Bone marrow (tissue), 2 donors: ENCODE measurements around the gene C11orf71.

Experiments used
- DNase-seq, 2 donors: peaks; one replicate each; lab custom pipeline; 2025; lab: John Stamatoyannopoulos, UW

Gene C11orf71, protein sequence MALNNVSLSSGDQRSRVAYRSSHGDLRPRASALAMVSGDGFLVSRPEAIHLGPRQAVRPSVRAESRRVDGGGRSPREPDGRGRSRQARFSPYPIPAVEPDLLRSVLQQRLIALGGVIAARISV

DNA sequence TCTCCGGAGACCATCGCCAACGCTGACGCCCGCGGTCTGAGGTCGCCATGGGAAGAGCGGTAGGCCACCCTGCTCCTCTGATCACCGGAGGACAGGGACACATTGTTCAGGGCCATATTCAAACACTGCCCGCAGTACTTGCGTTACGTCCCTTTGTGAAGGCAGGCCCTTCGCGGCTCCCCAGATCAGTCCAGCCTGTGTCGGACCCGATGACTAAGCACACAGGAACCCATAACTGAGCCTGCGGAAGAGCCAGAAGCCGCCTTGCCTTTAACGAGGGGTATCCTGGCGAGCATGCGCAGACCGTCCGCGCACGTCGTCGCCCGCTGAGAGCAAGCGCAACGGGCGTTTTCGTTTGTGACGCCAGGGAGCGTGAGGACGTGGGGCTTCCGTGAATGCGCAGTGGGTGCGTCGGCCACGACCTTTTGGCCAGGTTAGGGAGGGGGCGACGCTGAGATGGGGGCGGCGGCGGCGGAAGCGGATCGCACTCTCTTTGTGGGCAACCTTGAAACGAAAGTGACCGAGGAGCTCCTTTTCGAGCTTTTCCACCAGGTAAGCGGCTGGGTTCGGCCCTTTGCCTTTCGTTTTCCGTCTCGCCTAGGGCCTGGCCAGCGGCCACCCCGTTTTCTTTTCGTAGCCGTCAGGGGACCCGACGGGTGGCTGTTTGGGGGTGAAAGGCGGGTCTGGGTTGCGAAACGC lies at the start of gene C11orf71, which contains the start of gene RBM7:
Gene C11orf71 (minus strand): TSS at position 296 of the 699 bp plus-strand sequence. CDS start 180 bp downstream, at position 116.
Gene RBM7 (plus strand): TSS at position 451 of the 699 bp plus-strand sequence. CDS start 6 bp downstream, at position 457.
- DNase-seq, result peak; percentile 90 to 96

DNA sequence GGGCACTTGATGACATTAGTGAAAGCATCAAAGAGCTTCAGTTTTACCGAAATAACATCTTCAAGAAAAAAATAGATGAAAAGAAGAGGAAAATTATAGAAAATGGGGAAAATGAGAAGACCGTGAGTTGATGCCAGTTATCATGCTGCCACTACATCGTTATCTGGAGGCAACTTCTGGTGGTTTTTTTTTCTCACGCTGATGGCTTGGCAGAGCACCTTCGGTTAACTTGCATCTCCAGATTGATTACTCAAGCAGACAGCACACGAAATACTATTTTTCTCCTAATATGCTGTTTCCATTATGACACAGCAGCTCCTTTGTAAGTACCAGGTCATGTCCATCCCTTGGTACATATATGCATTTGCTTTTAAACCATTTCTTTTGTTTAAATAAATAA lies 49.5 kb upstream of the C11orf71 start:
- DNase-seq, result no peak

DNA sequence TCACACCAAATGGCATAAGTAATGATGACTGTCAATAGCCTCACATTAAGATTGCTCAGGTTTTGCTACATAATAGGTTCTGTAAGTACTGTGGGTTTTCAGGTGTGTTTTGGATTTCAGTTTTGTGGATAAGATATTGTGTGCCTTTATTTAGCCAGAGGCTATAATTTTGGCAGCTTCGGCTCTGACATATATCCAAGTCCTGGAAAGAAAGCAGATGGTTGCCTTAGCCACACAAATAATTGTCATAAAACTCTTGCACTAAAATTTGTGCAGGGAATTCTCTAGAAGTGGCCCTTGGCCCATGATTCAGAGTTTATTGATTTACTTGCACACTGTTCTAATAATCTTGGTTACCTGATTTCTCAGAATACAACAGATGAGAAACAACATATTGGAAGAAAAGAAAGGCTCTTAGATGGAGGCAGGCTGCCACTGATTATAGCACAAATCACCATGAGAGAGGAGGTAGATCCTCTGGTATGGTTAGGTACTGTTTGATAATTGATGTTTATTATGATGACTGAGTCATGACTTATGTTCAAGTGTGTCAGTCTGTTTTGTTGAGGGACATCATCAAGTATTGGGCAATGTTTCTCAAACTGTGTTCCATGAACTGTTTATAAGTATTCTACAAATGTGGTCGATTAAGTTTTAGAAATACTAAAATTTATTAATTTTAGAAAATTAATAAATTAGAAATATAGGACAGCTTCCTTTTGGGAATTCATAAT lies 48.6 kb upstream of the C11orf71 start:
- DNase-seq, result no peak

DNA sequence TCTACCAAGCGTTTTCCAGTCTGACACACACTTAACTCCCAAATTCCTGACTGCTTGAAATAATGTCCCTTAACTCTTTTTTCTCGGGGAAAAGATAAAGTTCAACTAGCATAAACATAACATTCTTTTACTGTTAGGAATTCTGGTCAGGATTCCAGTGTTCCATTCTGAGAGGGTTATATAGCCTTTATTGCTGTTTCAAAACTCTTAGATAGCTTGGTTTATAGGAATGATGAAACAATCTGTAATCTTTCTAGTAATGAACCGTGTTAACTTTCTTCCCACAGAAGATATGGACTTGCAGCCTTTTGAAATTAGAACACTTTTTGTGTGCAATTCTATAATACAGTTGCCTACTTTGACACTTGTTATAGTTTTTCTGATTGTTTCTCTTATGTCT lies 47.6 kb upstream of the C11orf71 start:
- DNase-seq, result no peak

DNA sequence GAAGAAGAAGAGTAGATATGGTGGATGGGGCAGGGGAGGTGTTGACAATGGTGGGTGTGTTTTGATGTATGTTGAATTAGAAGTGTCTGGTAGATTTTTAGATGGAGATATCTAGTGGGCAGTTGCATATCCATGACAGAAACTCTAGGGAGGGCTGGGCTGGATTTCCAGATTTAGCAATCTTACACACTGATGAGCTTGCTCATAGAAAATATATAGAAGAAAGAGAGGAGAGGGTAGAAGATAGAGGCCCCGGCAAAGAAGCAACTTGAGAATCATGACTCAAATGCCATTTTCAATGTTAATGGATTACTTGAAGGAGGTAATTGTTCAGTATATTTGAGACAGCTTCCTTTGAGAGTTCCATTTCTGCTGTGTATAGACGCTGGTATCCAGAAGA lies 47.1 kb upstream of the C11orf71 start:
- DNase-seq, result no peak

DNA sequence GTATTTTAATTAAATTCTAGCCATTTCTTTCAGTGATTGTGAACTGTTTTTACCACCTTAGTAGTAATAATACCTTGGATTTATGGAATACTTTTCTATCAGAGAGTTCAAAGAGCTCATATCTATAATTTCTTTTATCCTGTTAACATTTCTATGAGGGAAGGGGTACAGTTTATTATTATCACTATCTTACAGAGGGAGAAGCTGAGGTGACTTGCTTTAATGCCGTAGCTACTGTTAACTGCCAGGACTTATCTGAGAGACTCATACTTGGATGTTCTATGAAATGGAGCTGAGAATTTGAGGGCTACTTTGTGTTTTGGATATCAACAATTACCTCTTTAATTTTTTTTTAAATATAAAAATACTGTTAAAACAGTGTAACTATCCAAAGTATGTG lies 42.2 kb upstream of the C11orf71 start:
- DNase-seq, result no peak

DNA sequence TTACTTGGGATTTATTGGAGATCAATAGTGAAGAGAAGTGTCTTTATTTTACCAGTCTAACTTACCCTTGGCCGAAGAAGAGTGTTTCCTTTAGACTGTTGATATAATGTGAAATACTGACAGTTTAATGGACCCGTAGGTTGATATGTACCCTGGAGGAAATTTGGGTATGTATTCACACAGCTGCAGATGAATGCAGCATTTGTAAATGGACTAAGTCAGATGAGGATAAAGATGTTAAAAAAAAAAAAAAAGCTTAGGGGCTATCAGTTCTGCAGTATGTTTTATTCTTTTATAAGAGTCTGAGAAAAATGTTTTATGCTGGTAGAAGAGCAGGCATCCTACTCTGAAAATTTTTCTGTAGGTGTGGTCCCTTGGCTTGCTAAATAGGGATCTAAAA lies 41.6 kb upstream of the C11orf71 start:
- DNase-seq, result no peak

DNA sequence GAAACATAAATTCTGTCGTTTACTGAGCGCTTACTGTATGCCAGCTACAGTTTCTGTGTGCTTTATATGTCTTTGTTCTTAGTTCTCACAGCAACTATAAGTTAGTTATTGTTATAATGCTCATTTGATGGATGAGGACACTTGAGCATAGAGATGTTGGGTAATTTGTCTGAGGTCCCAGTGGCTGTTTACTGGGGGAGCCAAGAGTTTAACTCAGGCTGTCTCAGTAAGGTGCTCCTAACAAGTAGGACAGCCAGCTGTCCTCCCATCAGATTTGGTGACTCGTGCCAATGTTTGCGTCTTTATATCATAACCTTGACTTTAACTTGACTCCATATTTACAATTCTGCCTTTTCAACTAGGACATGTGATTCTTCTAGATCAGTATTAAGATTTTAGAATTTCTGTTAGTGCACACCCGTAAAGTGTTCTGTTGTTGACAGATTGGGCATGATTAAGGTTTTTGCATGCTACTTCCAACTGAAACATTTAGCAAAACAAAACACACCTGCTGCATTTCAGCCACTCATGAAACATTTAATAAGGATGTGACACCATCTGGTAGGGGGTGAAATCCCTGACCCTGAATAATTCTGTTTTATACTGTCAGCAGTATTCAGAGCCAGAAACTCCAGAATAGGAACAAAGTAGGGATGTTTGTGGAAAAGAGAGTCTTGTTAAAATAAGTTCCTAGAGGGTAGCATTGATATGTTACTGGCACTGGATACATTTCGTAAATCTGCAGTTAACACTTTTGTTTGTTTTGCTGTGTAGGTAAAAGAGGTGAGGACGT lies 40.9 kb upstream of the C11orf71 start:
- DNase-seq, result no peak

DNA sequence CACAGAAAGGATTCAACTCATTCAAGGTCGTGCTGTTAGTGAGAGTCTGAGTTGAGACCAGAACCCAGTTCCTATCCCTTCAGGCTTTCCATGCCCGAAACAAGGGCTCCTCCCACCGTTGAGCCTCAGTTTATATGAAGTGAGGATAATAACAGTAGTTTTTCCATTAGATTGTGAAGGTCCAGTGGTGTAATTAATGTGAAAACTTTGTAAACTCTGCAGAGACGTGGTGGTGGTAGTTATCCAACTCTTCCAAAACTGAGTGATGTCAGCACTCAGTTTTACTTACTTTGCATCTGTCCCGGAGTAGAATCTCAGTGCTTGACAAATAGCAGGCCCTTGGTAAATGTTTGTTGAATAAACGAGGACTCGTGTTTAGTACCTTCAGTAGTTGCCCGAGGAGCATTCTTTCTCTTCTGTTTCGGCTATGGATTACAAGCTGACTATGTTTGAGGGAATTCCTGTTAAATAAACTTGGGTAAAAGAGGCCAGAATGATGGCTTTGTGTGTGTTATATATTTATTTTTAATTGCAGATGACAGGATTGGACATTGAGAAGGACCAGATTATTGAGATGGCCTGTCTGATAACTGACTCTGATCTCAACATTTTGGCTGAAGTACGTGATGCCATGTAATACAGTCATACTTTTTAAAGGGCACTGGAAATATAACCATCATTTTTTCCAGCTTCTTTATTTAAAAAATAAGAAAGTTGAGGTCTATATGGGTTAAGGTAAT lies 40.0 kb upstream of the C11orf71 start:
- DNase-seq, result no peak

DNA sequence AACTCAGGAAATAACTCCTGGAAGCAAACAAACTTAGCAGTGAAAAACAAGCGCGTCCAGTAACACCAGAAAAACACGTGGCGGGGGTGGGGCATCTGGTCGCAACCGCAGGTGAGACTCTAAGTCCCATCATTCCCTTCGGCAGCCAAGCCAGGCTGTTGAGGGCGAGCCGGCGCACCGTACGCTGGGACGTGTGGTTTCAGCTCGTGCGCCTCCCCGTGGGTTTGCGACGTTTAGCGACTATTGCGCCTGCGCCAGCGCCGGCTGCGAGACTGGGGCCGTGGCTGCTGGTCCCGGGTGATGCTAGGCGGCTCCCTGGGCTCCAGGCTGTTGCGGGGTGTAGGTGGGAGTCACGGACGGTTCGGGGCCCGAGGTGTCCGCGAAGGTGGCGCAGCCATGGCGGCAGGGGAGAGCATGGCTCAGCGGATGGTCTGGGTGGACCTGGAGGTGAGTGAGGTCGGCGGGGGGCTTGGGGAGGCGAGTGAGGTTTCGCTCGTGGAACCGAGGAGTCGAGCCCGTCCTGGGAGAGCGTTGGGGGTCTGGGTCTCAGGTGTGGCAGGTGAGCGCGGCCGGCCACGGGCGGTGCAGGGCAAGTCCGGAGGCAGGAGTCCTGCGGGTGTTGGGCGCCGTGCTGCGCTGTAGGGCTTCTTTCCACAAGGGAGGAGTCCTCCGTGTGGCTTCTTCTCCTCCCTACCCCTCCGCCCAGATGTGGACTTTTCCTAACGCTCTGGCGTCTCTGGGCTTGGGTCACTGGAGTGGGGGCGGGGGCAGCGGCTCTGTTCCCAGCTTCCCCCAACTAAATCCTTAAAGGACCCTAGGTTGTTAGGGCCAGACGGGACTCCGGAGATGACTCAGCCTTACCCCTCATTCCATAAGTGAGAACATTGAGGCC lies 39.2 kb upstream of the C11orf71 start, which contains the start of gene REXO2:
Gene REXO2 (plus strand): TSS at position 239 of the 892 bp plus-strand sequence. CDS start 62 bp downstream, at position 301.
- peak; percentile 65 to 94 for DNase-seq

DNA sequence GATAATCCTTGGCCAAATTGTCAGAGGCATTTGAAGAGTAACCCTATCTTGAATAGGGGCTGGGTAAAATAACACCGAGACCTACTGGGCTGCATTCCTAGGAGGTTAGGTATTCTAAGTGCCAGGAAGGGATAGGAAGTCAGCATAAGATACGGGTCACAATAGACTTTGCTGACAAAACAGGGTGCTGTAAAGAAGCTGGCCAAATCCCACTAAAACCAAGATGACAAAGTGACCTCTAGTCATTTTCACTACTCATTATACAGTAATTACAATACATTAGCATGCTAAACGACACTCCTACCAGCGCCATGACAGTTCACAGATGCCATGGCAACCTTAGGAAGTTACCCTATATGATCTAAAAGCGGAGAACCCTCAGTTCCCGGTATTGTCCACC lies 38.0 kb upstream of the C11orf71 start:
- DNase-seq, result no peak

DNA sequence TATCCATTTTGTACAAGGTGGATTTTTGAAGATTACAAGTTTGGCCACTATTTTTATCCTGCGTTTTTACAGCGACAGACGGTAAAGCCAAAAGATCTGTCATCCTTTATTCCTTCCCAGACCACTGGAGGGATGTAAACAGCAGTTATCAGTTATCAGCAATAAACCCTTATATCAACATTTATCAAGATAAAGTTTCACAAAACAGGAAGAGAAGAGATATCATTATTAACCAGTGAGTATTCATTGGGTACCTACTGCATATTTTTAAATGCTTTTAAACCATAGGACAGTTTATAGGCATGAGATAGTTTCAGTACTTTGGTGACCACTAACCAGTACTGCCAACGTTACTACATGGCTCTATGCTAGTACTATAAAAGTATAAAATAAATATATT lies 33.1 kb upstream of the C11orf71 start:
- no peak for DNase-seq

DNA sequence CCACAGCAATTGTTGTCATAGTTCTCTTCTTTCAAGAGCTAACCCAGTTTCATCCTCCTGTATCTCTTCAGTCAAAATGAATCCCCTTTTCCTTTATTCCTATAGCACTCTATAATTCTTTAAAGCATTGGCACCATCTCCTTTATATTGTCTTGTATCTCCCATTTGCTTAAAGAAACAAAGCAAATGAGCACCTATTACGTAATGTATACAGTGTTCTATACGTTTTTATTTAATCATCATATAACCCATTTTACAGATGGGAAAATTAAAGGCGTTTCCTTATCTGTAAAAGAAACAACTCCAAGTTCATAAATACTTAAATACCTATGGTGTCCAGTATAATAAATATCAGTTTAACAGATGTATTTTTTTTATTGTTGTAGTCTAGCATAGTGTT lies 32.6 kb upstream of the C11orf71 start:
- no peak for DNase-seq

DNA sequence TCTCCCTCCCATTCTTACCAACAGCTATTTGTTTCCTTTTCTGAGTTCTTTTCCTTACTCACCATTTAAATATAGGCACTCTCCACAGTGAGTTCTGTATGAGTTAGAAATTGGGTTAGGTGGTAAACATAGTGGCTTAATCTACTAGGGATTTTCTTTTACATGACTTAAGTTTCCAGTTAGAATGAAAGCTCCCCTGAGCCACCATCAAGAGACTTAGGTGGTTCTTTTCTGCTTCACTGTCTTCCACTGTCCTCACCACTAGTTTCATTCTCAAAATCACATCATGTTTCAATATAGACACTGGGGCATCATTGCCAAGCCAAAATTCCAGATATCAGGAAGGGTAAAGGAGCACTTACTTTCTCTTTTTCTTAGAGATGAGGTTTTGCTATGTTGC lies 30.0 kb upstream of the C11orf71 start:
- no peak for DNase-seq

DNA sequence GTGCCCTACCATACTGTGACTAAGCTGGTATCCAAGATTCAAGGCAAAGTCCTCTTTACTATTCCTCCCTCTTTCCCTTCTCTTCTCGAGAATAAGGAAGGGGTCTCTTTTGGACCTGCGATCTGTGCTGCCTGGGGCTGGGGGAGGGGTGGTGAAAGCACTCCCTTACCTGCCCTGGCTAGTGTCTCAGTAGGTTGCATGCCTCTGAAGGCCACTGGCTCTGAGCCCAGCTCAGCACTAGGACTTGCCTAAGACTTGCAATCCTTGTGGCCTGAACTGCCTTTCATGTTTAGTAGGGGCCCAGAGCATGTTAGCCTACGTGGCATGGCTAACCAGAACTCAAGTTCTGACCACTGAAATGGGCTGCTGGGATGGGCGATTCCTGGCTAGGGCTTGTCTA lies 26.0 kb upstream of the C11orf71 start:
- DNase-seq, result no peak

DNA sequence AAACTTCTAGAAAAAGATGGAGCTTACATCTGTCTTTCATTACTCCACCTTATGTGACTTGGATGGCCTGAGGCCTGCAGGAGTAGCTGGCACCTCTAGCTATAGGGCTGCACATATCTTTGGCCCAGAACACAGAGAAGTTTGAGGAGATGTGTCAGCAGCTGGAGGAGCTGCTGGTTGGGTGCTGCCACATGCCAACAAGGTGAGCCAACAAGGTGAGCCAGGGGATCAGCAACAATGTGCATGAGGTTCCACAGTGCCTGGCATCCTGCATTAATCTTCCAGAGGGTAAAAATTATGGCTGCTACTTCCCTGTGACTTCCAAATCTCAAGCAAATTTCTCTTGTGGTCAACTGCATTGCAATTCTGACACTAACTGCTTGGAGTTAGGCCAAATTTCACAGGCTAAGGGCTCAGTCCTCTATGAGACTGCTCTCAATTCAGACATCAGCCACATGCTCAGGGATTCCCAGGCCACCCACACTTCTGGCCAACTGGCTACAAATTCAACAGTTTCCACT lies 16.2 kb upstream of the C11orf71 start:
- DNase-seq, result no peak

DNA sequence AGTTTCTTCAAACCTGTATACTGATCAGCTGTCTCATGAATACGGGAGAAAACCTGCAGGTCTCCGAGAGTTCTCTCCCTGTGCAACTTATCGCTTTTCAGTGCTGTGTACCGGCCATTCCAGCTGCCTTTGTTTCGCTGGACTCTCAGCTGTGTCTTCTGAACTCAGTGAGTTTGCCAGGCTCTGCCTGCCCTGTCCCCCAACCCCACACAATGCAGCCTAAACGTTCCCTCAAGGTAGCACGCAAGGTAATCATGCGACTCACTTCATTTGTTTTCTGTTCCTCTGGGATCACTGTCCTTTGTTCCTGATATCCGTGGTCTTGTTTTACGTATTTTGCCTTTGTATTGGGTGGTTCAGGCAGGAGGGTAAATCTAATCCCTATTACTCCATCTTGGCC lies 13.6 kb upstream of the C11orf71 start:
- no peak for DNase-seq

DNA sequence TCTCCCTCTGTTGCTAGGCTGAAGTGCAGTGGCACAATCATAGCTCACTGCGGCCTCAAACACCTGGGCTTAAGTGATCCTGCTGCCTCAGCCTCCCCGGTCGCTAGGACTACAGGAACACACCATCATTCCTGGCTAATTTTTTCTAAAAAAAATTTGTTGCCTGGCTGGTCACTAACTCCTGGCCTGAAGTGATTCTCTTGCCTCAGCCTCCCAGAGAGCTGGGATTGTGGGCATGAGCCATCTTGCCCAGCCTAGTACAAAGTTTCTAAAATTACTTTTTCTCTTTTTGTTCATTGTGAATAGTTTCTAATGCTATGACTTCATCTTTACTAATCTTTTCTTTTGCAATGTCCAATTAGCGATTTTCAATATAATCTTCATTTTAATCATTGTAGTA lies 12.6 kb upstream of the C11orf71 start:
- no peak for DNase-seq

DNA sequence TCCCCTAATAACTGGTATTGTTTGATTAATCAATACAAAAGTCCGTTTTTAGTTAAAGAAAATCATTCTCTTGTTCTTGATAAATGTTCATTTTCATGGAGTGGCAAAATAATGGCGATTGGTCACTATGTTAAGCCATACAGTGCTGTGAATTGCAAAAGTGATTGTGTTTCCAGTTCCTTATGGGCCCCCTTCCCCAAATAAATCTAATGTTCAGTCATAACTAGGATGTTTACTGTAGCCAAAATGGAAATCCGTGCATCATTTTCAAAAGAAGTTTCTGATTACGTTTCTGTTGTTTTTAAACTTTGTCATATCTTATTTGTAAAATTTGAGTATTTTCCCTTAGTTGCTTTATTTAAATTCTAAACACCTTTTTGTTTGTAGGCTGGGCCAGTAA lies 1.0 kb upstream of the C11orf71 start:
- no peak for DNase-seq

DNA sequence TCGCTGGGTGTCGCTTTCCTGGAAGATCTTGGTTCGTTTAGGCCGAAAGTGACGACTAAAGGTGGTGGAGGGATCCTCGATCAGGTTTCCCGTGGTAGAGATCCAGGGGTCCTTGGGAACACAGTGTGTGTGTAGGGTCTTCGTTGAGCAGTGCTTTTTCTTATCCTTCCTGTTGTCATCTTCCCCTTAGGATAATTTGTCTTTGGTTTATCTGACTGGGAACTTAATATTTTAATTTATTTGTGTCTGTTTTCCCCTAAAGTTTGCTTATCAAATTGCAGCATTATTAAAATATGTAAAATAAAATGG lies 558 bp upstream of the C11orf71 start:
- DNase-seq, result no peak
